Neural progenitor cell (in vitro differentiated cells): ENCODE data around the gene ZNF135. TPM values are rescaled to one million over a fixed set of nuclear protein-coding genes. Genes with fewer than 3 reads are reported as not detected.

Source experiments
- DNase-seq: peaks from one replicate; pipeline ENCODE4 v3.0.0-alpha.2; 2016; ENCODE audit warnings: low spot score
- H2AFZ ChIP-seq: fragments of 200-600 bp; sonication (generic); replicated peaks from 2 replicates; pipeline ENCODE4 v1.6.1; 2016; ENCODE audit warnings: antibody characterized with exemption
- H3F3A ChIP-seq: fragments of 200-600 bp; sonication (generic); 2 replicates; pipeline ENCODE4 v1.6.1; 2016; ENCODE audit warnings: antibody characterized with exemption, low read depth
- H3K27ac ChIP-seq: fragments of 200-600 bp; sonication (generic); 2 replicates; pipeline ENCODE4 v1.5.1; 2016; ENCODE audit warnings: mild to moderate bottlenecking
- H3K27me3 ChIP-seq: fragments of 200-600 bp; sonication (generic); 2 replicates; pipeline ENCODE4 v1.6.1; 2016; ENCODE audit warnings: mild to moderate bottlenecking, moderate library complexity
- H3K36me3 ChIP-seq: fragments of 200-600 bp; sonication (generic); 2 replicates; pipeline ENCODE4 v1.5.1; 2016
- H3K4me1 ChIP-seq: fragments of 200-600 bp; sonication (generic); 2 replicates; pipeline ENCODE4 v1.6.1; 2016; ENCODE audit warnings: mixed run types
- H3K4me2 ChIP-seq: fragments of 200-600 bp; sonication (generic); 2 replicates; pipeline ENCODE4 v1.6.1; 2016
- H3K4me3 ChIP-seq: fragments of 200-600 bp; sonication (generic); 2 replicates; pipeline ENCODE4 v1.5.1; 2016
- H3K79me2 ChIP-seq: fragments of 200-600 bp; sonication (generic); 2 replicates; pipeline ENCODE4 v1.6.1; 2016; ENCODE audit warnings: low read depth
- H3K9ac ChIP-seq: fragments of 200-600 bp; sonication (generic); 2 replicates; pipeline ENCODE4 v1.6.1; 2016
- H3K9me3 ChIP-seq: fragments of 200-600 bp; sonication (generic); 2 replicates; pipeline ENCODE4 v1.5.1; 2016; ENCODE audit warnings: low read depth
- H4K20me1 ChIP-seq: fragments of 200-600 bp; sonication (generic); 2 replicates; pipeline ENCODE4 v1.6.1; 2016; ENCODE audit warnings: low read depth
- H3K27ac Mint-ChIP-seq: 3 replicates; pipeline ENCODE4 v1.8.0; 2021; ENCODE audit warnings: mixed read lengths
- H3K27me3 Mint-ChIP-seq: 2 replicates; pipeline ENCODE4 v1.8.0; 2022; ENCODE audit warnings: low read depth, mild to moderate bottlenecking, inconsistent platforms, moderate library complexity, mixed read lengths; ENCODE audit not compliant: insufficient read depth
- H3K36me3 Mint-ChIP-seq: 3 replicates; pipeline ENCODE4 v1.8.0; 2021; ENCODE audit warnings: mixed read lengths
- H3K4me1 Mint-ChIP-seq: 3 replicates; pipeline ENCODE4 v1.8.0; 2021; ENCODE audit warnings: mixed read lengths
- H3K4me3 Mint-ChIP-seq: 3 replicates; pipeline ENCODE4 v1.8.0; 2021; ENCODE audit warnings: mild to moderate bottlenecking, moderate library complexity, mixed read lengths
- H3K9me3 Mint-ChIP-seq: 3 replicates; pipeline ENCODE4 v1.8.0; 2020; ENCODE audit warnings: mixed read lengths
- EZH2 ChIP-seq: fragments of 200-600 bp; sonication (generic); IDR thresholded peaks from 2 replicates; pipeline ENCODE4 v1.6.1; 2017; ENCODE audit warnings: antibody characterized with exemption, mild to moderate bottlenecking, moderate library complexity
- EZH2phosphoT487 ChIP-seq: fragments of 200-600 bp; sonication (generic); IDR thresholded peaks from 2 replicates; pipeline ENCODE4 v1.6.1; 2017; ENCODE audit warnings: antibody characterized with exemption
- total RNA-seq: library from RNA; depleted of rRNA; stranded (reverse); fragments of >200 nt; gene quantifications from 2 replicates; pipeline ENCODE4 v1.2.3, GENCODE V29; 2015; ENCODE audit warnings: low replicate concordance
- TF ChIP-seq, protein P1 (sequence below): fragments of 200-600 bp; sonication (generic); IDR thresholded peaks from 2 replicates; pipeline ENCODE4 v1.5.1; 2017; ENCODE audit warnings: antibody characterized with exemption, mild to moderate bottlenecking

Gene ZNF135
- total RNA-seq, 1 donor from 2014 or later: 11.1 TPM

DNA sequence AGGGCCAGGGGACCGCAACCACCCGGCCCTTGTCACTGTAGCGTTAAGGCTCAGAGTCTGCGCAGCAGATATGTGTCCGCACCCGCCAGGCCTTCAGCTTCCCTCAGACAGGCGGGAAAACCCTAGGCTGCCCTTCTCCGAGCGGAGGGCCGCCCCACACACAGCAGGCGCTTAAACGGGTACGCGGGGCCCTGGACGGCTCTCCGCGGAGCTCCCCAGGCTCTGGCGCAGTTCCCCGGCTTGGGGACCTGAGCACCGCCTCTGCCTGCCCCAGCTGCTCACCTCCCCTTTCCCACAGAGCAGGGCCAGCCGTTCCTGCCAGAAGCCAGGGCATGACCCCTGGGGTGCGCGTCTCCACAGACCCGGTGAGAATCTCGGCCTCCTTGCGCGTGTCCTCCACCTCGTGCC lies 593 bp downstream of the ZNF135 start:
- Mint-ChIP-seq H3K4me1 (peaks cover 3% of the 10 kb centered on the region), H3K36me3 (peaks cover 13% of the 10 kb centered on the region), H3K9me3 (peaks cover 67% of the 10 kb centered on the region), H3K4me3 (no peak overlapping the region), H3K27ac (no peak overlapping the region), H3K27me3 (peaks cover 13% of the 10 kb centered on the region)
- peak overlapping the region; percentile 27 for H2AFZ ChIP-seq
- no peaks in the 10 kb centered on the region for H4K20me1 ChIP-seq
- H3K36me3 ChIP-seq: peaks cover 3% of the 10 kb centered on the region
- H3K9me3 ChIP-seq: peaks cover 3% of the 10 kb centered on the region
- DNase-seq: no peak
- peaks cover 6% of the 10 kb centered on the region for H3F3A ChIP-seq
- TF ChIP-seq EZH2 (no peak), EZH2phosphoT487 (no peak)
- TF ChIP-seq, protein P1, sequence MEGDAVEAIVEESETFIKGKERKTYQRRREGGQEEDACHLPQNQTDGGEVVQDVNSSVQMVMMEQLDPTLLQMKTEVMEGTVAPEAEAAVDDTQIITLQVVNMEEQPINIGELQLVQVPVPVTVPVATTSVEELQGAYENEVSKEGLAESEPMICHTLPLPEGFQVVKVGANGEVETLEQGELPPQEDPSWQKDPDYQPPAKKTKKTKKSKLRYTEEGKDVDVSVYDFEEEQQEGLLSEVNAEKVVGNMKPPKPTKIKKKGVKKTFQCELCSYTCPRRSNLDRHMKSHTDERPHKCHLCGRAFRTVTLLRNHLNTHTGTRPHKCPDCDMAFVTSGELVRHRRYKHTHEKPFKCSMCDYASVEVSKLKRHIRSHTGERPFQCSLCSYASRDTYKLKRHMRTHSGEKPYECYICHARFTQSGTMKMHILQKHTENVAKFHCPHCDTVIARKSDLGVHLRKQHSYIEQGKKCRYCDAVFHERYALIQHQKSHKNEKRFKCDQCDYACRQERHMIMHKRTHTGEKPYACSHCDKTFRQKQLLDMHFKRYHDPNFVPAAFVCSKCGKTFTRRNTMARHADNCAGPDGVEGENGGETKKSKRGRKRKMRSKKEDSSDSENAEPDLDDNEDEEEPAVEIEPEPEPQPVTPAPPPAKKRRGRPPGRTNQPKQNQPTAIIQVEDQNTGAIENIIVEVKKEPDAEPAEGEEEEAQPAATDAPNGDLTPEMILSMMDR: no peak
- no peaks in the 10 kb centered on the region for H3K27me3 ChIP-seq
- no peak overlapping the region for H3K27ac ChIP-seq
- peak overlapping the region; percentile 71 for H3K4me2 ChIP-seq
- H3K4me1 ChIP-seq: peaks cover 8% of the 10 kb centered on the region
- peak overlapping the region; percentile 62 for H3K4me3 ChIP-seq
- no peaks in the 10 kb centered on the region for H3K79me2 ChIP-seq
- H3K9ac ChIP-seq: no peak overlapping the region

DNA sequence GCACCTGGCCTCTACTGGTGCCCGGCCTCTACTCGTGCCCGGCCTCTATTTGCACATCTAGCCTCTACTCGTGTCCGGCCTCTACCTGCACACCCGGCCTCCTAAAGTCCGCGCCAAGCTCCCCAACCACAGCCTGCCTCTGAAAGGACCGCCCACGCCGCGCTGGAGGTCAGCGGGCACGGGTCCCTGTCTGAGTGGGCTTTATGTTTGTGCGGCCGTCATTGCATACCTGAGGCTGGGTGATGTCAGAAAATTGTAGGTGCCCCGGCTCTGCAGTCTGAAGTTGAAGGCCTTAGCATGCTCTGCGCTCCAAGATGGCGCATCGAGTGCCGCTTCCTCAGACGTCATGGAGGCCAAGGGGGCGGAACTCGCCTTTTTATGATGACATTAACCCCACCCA lies 1.1 kb downstream of the ZNF135 start:
- no peak for TF ChIP-seq EZH2phosphoT487
- no peak for TF ChIP-seq EZH2
- TF ChIP-seq, protein P1: no peak
- no peak overlapping the region for H3K4me3 ChIP-seq
- H3K27me3 ChIP-seq: no peaks in the 10 kb centered on the region
- peaks cover 3% of the 10 kb centered on the region for H3K36me3 ChIP-seq
- peaks cover 8% of the 10 kb centered on the region for H3K4me1 ChIP-seq
- H3K79me2 ChIP-seq: no peaks in the 10 kb centered on the region
- peaks cover 62% of the 10 kb centered on the region for H3K9me3 Mint-ChIP-seq
- H3K4me1 Mint-ChIP-seq: peaks cover 3% of the 10 kb centered on the region
- H3K27me3 Mint-ChIP-seq: peaks cover 10% of the 10 kb centered on the region
- peaks cover 3% of the 10 kb centered on the region for H3K9me3 ChIP-seq
- H3K4me3 Mint-ChIP-seq: peak overlapping the region; percentile 46
- H3K9ac ChIP-seq: no peak overlapping the region
- H3K27ac ChIP-seq: no peak overlapping the region
- no peak for DNase-seq
- no peak overlapping the region for H3K27ac Mint-ChIP-seq
- H2AFZ ChIP-seq: no peak overlapping the region
- H3K4me2 ChIP-seq: no peak overlapping the region
- H4K20me1 ChIP-seq: no peaks in the 10 kb centered on the region
- H3K36me3 Mint-ChIP-seq: peaks cover 14% of the 10 kb centered on the region
- peaks cover 6% of the 10 kb centered on the region for H3F3A ChIP-seq

DNA sequence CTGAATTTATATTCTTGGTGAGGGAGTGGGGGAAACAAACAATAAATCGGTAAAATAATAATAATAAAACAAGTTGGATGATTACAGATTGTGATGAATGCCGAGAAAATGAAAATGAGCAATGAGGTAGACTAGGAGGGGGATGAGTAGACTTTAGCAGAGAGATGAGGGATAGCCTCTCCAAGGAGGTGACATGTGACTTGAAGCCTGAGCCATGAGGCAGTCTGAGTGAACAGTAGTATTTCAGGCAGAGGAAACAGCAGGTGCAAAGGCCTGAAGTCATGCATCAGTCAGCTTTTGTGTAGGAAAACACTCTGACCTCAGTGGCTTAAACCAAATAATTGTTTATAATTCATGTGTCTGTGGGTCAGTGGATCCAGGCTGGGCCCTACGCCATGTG lies 4.6 kb downstream of the ZNF135 start:
- no peaks in the 10 kb centered on the region for H3K27me3 ChIP-seq
- Mint-ChIP-seq H3K4me3 (no peak overlapping the region), H3K27ac (no peak overlapping the region), H3K27me3 (peaks cover 9% of the 10 kb centered on the region), H3K4me1 (peaks cover 2% of the 10 kb centered on the region), H3K9me3 (peaks cover 70% of the 10 kb centered on the region), H3K36me3 (peaks cover 24% of the 10 kb centered on the region)
- H3F3A ChIP-seq: peaks cover 3% of the 10 kb centered on the region
- no peak for DNase-seq
- TF ChIP-seq EZH2phosphoT487 (no peak), EZH2 (no peak)
- TF ChIP-seq, protein P1: no peak
- no peaks in the 10 kb centered on the region for H4K20me1 ChIP-seq
- no peaks in the 10 kb centered on the region for H3K79me2 ChIP-seq
- H3K4me2 ChIP-seq: no peak overlapping the region
- peaks cover 5% of the 10 kb centered on the region for H3K4me1 ChIP-seq
- no peak overlapping the region for H3K27ac ChIP-seq
- no peak overlapping the region for H3K4me3 ChIP-seq
- H3K9ac ChIP-seq: no peak overlapping the region
- H2AFZ ChIP-seq: no peak overlapping the region
- H3K36me3 ChIP-seq: peaks cover 6% of the 10 kb centered on the region
- peaks cover 23% of the 10 kb centered on the region for H3K9me3 ChIP-seq
